Subcutaneous adipose tissue (tissue), 4 donors: ENCODE measurements around the gene PDZK1IP1. TPM values are rescaled to one million over a fixed set of nuclear protein-coding genes. Genes with fewer than 3 reads are reported as not detected.

ENCODE experiments used
- CTCF ChIP-seq: fragments of 450-650 bp; IDR thresholded peaks from one replicate; pipeline ENCODE4 v1.5.1; 2016; ENCODE audit warnings: low read depth, mild to moderate bottlenecking, control low read depth, antibody characterized with exemption, moderate library complexity
- total RNA-seq, 4 donors: library from RNA; depleted of rRNA; stranded (reverse); fragments of >200 nt; gene quantifications; one replicate each; pipeline ENCODE4 v1.1.0, GENCODE V29; 2016

The PDZK1IP1 gene
- total RNA-seq, 4 donors from 2014 or later = 0.85 to 11.3 (median 3.8) TPM; not detected in 1

- no peak for TF ChIP-seq CTCF
Measured at GRCh38 chr1:47231301-47232186, 41.7 kb upstream of the PDZK1IP1 start.

- TF ChIP-seq CTCF = no peak
Measured at GRCh38 chr1:47230692-47231300, 41.0 kb upstream of the PDZK1IP1 start.

- TF ChIP-seq CTCF = no peak
Measured at GRCh38 chr1:47229886-47230691, 40.3 kb upstream of the PDZK1IP1 start.

GRCh38 chr1:47229031-47229885 lies 39.4 kb upstream of the PDZK1IP1 start:
- no peak for TF ChIP-seq CTCF

- TF ChIP-seq CTCF = no peak
Measured at GRCh38 chr1:47228644-47229030, 38.8 kb upstream of the PDZK1IP1 start.

- TF ChIP-seq CTCF = no peak
Measured at GRCh38 chr1:47227341-47228232, 37.8 kb upstream of the PDZK1IP1 start.
